Activated CD4-positive, alpha-beta T cell treated with anti-CD3 and anti-CD28 coated beads, Interleukin-2, amount 10 ng/mL, durations not matched to agents 24 days and 14 days (primary cell): ENCODE results near the gene PRAC2. TPM values are rescaled to one million over a fixed set of nuclear protein-coding genes. Genes with fewer than 3 reads are reported as not detected.
A peak's percentile ranks its signal among the peaks of the same experiment; 100 is the strongest.

ENCODE experiments used
- DNase-seq: peaks from one replicate; pipeline ENCODE4 v3.0.0; 2022
- H3K27ac Mint-ChIP-seq: one replicate; pipeline ENCODE4 v1.8.0; 2022; ENCODE audit warnings: mild to moderate bottlenecking, mixed read lengths
- H3K27me3 Mint-ChIP-seq: one replicate; pipeline ENCODE4 v1.8.0; 2022; ENCODE audit warnings: mixed read lengths
- H3K36me3 Mint-ChIP-seq: one replicate; pipeline ENCODE4 v1.8.0; 2022; ENCODE audit warnings: low read depth, mild to moderate bottlenecking, mixed read lengths
- H3K4me1 Mint-ChIP-seq: one replicate; pipeline ENCODE4 v1.8.0; 2021; ENCODE audit warnings: mixed read lengths
- H3K4me3 Mint-ChIP-seq: one replicate; pipeline ENCODE4 v1.8.0; 2022; ENCODE audit warnings: mild to moderate bottlenecking, moderate library complexity, mixed read lengths
- H3K9me3 Mint-ChIP-seq: one replicate; pipeline ENCODE4 v1.8.0; 2021; ENCODE audit warnings: mixed read lengths
- intact Hi-C: fragments of 100-400 bp; cut with micrococcal nuclease; formaldehyde crosslinking; loops from one replicate; pipeline ENCODE4 v1.15.1; 2023
- total RNA-seq: library from RNA; stranded (reverse); gene quantifications from 2 replicates; pipeline ENCODE4 v1.2.3, GENCODE V29; 2022

Gene PRAC2
- total RNA-seq, 1 donor from 2014 or later, result not detected

GRCh38 chr17:48751172-48751571 is 28.2 kb downstream of the PRAC2 start:
- intact Hi-C loops, result loop anchor here (2.0 kb wide), 1 partner anchor 244 kb away; no protein-coding TSS in a partner anchor
- DNase-seq, result no peak
- peaks cover 8% of the 10 kb centered on the region for H3K4me1 Mint-ChIP-seq
- peaks cover 86% of the 10 kb centered on the region for H3K27me3 Mint-ChIP-seq
- H3K27ac Mint-ChIP-seq, result no peak overlapping the region
- H3K36me3 Mint-ChIP-seq, result no peaks in the 10 kb centered on the region
- no peaks in the 10 kb centered on the region for H3K9me3 Mint-ChIP-seq
- H3K4me3 Mint-ChIP-seq, result no peak overlapping the region

DNA sequence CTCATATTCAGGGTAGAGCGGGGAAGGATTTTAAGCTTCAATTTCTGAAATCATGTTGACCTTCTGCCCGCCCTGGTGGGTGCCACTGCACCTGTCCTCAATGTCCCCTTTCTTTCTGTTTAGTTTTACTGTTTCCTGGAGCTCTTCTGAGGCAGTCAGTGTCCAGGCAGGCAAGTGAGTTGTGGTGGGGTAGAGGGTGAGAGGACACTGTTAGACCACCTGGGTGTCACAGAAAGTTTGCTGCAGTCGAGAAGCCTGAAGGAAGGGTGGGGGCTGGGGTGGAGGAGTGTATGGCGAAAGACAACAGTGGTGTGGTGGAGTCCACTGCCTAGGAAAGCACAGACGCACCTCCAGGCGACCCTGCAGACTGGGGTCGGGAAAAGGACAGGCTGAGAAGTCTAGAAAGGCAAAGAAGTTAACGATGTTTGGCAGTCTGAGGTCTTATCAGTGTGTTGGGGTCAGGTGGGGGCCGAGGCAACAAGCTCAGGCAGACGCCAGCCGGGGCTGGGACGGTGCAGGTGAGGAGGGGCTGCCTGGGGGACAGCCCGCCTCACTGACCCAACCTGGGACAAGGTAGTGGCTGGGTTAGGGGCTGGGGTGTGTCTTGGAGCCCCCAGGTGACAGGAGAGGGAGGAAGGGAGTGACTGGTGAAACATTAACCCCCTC is 28.9 kb downstream of the PRAC2 start:
- Mint-ChIP-seq H3K27me3 (peaks cover 84% of the 10 kb centered on the region), H3K4me3 (no peak overlapping the region), H3K4me1 (peaks cover 5% of the 10 kb centered on the region), H3K9me3 (no peaks in the 10 kb centered on the region), H3K36me3 (no peaks in the 10 kb centered on the region), H3K27ac (no peak overlapping the region)
- intact Hi-C loops, result loop anchor here (2.0 kb wide), 2 partner anchors 137 to 243 kb away; partner anchors contain the start of gene HOXB8
- no peak for DNase-seq

GRCh38 chr17:48752399-48753288 is 29.7 kb downstream of the PRAC2 start:
- Mint-ChIP-seq H3K9me3 (no peaks in the 10 kb centered on the region), H3K27ac (no peak overlapping the region), H3K27me3 (peaks cover 84% of the 10 kb centered on the region), H3K4me3 (no peak overlapping the region), H3K36me3 (no peaks in the 10 kb centered on the region), H3K4me1 (peaks cover 5% of the 10 kb centered on the region)
- no peak for DNase-seq
- intact Hi-C loops, result loop anchor here (2.0 kb wide), 1 partner anchor 138 kb away; the partner anchor contains the start of gene HOXB8

DNA sequence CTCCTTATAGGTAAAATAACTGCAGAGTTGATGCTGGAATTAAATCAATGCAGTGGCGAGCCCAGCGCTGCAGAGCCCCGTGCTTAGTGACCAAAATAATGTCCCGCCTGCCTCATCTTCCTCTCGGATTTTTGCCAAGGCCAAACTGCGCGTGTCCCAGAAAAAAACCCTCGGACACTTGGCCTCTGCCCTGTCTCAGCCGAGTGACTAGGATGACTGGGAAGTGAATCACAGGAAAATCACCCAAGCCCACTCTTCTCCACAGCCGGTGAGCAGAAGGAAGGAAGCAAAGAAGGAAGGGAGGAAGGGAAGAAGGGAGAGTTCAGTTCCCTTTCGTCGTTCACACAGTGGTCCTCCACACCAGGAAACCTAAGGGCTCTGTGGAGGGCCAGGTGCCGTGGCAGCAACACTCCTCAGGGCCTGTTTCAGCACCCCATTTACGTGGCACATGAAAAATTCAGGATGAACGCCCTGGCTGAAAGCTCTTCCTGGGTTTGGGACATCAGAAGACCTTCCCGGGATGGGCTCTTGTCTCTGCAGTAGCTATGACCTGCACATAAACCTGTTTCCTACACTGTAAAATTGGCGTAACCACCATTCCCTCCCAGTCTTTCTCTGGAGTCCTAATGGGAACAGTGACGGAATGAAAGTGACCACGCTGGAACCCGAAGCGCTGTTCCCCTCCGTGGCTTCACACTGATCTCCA is 31.0 kb downstream of the PRAC2 start:
- peak overlapping the region; percentile 25 for H3K27ac Mint-ChIP-seq
- intact Hi-C loops, result loop anchor here (2.0 kb wide), 1 partner anchor 139 kb away; the partner anchor contains the start of gene HOXB8
- H3K4me1 Mint-ChIP-seq, result peaks cover 5% of the 10 kb centered on the region
- H3K36me3 Mint-ChIP-seq, result no peaks in the 10 kb centered on the region
- H3K4me3 Mint-ChIP-seq, result no peak overlapping the region
- no peaks in the 10 kb centered on the region for H3K9me3 Mint-ChIP-seq
- no peak for DNase-seq
- H3K27me3 Mint-ChIP-seq, result peaks cover 85% of the 10 kb centered on the region

GRCh38 chr17:48754500-48755261 is 31.7 kb downstream of the PRAC2 start:
- intact Hi-C loops, result no loop called here
- Mint-ChIP-seq H3K9me3 (no peaks in the 10 kb centered on the region), H3K27me3 (peaks cover 83% of the 10 kb centered on the region), H3K4me3 (no peak overlapping the region), H3K27ac (peak overlapping the region; percentile 16), H3K4me1 (peaks cover 5% of the 10 kb centered on the region), H3K36me3 (no peaks in the 10 kb centered on the region)
- no peak for DNase-seq

- Mint-ChIP-seq H3K27me3 (peaks cover 79% of the 10 kb centered on the region), H3K36me3 (no peaks in the 10 kb centered on the region), H3K4me3 (no peak overlapping the region), H3K4me1 (peaks cover 5% of the 10 kb centered on the region), H3K9me3 (no peaks in the 10 kb centered on the region), H3K27ac (no peak overlapping the region)
- intact Hi-C loops, result no loop called here
- DNase-seq, result no peak
These were observed 32.4 kb downstream of the PRAC2 start for GRCh38 chr17:48755356-48755755.

DNA sequence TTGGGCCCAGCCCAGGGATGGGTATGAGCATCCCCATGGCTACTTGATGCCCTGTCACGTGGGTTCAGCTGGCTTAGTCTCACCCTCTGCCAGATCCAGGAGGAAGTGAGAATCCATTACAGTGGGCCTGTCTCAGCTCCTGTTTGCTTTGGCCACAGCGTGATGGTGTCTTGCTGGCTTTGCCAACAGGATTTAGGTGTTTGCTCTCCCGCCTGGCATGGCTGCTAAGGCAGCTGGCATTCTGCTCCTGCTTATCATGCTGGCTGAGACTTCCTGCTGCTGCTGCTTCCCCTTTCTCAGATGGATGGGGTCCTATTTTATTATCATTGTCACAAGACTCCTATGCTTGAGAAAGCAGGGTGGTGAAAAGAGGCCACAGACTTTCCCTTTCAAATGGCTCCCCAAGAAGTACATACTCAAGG is 33.9 kb downstream of the PRAC2 start:
- Mint-ChIP-seq H3K36me3 (no peaks in the 10 kb centered on the region), H3K9me3 (no peaks in the 10 kb centered on the region), H3K4me1 (peaks cover 5% of the 10 kb centered on the region), H3K4me3 (no peak overlapping the region), H3K27me3 (peaks cover 79% of the 10 kb centered on the region), H3K27ac (no peak overlapping the region)
- no peak for DNase-seq
- intact Hi-C loops, result no loop called here

DNA sequence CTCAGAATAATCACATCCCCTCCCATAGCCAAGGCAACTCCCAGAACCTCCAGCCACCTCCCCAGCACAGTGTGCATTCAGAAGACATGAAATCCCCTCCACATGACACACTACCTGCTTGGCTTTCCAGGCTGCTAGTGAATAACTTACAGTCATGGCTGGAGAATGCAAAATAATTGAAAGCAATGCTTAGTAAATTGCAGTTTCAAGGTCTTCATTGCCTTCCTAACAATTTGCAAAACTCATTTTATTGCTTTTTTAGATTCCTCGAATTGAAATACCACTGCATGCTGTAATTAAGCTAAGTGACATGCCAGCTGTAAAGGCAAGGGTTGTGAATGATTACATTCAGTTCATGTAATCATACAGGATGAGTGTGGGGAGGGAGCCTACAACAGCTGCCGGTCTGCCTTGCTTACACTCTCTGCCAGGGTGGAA is 34.6 kb downstream of the PRAC2 start:
- intact Hi-C loops, result no loop called here
- no peaks in the 10 kb centered on the region for H3K9me3 Mint-ChIP-seq
- no peaks in the 10 kb centered on the region for H3K36me3 Mint-ChIP-seq
- H3K27me3 Mint-ChIP-seq, result peaks cover 77% of the 10 kb centered on the region
- peaks cover 5% of the 10 kb centered on the region for H3K4me1 Mint-ChIP-seq
- H3K4me3 Mint-ChIP-seq, result no peak overlapping the region
- H3K27ac Mint-ChIP-seq, result no peak overlapping the region
- DNase-seq, result no peak

GRCh38 chr17:48759288-48759687 is 36.3 kb downstream of the PRAC2 start:
- peaks cover 72% of the 10 kb centered on the region for H3K27me3 Mint-ChIP-seq
- intact Hi-C loops, result no loop called here
- H3K27ac Mint-ChIP-seq, result no peak overlapping the region
- H3K4me1 Mint-ChIP-seq, result peaks cover under 1% of the 10 kb centered on the region
- no peaks in the 10 kb centered on the region for H3K9me3 Mint-ChIP-seq
- DNase-seq, result no peak
- no peak overlapping the region for H3K4me3 Mint-ChIP-seq
- no peaks in the 10 kb centered on the region for H3K36me3 Mint-ChIP-seq

DNA sequence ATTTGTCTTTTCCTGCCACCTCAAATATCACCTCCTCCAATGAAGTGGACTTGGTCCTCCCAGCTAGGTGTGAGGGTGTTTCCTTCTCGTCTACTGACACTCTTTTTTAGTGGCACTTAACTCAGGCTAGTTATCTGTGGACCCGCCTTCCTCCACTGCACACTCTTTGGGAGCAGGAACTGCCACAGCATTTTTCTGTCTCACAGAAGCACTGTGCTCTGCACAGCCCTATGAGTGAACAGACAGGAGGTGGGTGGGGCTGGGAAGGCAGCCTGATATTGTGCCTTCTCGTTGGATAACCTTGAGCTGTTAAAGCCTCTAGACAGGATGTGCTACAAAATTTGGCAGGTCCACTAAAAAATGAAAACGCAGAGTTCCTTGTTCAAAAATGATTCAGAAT is 37.4 kb downstream of the PRAC2 start:
- intact Hi-C loops, result no loop called here
- Mint-ChIP-seq H3K27ac (no peak overlapping the region), H3K27me3 (peaks cover 68% of the 10 kb centered on the region), H3K36me3 (no peaks in the 10 kb centered on the region), H3K9me3 (no peaks in the 10 kb centered on the region), H3K4me1 (no peaks in the 10 kb centered on the region), H3K4me3 (no peak overlapping the region)
- DNase-seq, result no peak

- no peak overlapping the region for H3K27ac Mint-ChIP-seq
- no peak overlapping the region for H3K4me3 Mint-ChIP-seq
- peaks cover 66% of the 10 kb centered on the region for H3K27me3 Mint-ChIP-seq
- intact Hi-C loops, result no loop called here
- DNase-seq, result no peak
- no peaks in the 10 kb centered on the region for H3K9me3 Mint-ChIP-seq
- H3K36me3 Mint-ChIP-seq, result no peaks in the 10 kb centered on the region
- H3K4me1 Mint-ChIP-seq, result no peaks in the 10 kb centered on the region
These were observed 38.1 kb downstream of the PRAC2 start for GRCh38 chr17:48761114-48761513.

GRCh38 chr17:48767263-48767774 is 44.3 kb downstream of the PRAC2 start:
- DNase-seq, result no peak
- intact Hi-C loops, result no loop called here
- H3K9me3 Mint-ChIP-seq, result no peaks in the 10 kb centered on the region
- peaks cover 42% of the 10 kb centered on the region for H3K27me3 Mint-ChIP-seq
- no peak overlapping the region for H3K27ac Mint-ChIP-seq
- peaks cover 5% of the 10 kb centered on the region for H3K4me1 Mint-ChIP-seq
- H3K36me3 Mint-ChIP-seq, result no peaks in the 10 kb centered on the region
- no peak overlapping the region for H3K4me3 Mint-ChIP-seq
